ENCODE measurements around the gene GTF2H1.

Gene GTF2H1

DNA sequence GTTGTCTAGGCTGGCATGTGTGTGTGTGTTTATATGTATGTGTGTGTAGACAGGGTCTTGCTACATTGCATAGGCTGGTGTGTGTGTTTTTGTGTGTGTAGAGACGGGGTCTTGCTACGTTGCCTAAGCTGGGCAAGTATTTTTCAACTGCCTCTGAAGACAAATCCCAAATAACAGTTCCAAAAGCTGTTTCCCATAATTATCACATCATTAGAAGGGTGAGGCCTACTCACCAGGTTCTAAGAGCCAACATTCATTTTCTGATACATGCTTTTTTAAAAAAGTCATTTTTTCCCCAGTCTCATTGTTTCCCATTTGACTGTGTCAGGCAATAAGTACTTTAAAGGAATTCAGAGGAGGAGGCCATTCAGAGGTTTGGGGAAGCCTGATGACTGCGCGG lies 33.5 kb upstream of the GTF2H1 start:
- TF ChIP-seq, protein P1, sequence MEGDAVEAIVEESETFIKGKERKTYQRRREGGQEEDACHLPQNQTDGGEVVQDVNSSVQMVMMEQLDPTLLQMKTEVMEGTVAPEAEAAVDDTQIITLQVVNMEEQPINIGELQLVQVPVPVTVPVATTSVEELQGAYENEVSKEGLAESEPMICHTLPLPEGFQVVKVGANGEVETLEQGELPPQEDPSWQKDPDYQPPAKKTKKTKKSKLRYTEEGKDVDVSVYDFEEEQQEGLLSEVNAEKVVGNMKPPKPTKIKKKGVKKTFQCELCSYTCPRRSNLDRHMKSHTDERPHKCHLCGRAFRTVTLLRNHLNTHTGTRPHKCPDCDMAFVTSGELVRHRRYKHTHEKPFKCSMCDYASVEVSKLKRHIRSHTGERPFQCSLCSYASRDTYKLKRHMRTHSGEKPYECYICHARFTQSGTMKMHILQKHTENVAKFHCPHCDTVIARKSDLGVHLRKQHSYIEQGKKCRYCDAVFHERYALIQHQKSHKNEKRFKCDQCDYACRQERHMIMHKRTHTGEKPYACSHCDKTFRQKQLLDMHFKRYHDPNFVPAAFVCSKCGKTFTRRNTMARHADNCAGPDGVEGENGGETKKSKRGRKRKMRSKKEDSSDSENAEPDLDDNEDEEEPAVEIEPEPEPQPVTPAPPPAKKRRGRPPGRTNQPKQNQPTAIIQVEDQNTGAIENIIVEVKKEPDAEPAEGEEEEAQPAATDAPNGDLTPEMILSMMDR (IDR thresholded peaks at IDR 0.05; ENCODE audit: insufficient read depth, low read length, missing control alignments) = no peak
- ChIA-PET CTCF (no interaction called here), POLR2A (no interaction called here)
- H3K4me3 ChIP-seq (ENCODE audit: low read depth, low read length) = no peak overlapping the region
- DNase-seq (ENCODE audit: low read depth, low spot score) = no peak

DNA sequence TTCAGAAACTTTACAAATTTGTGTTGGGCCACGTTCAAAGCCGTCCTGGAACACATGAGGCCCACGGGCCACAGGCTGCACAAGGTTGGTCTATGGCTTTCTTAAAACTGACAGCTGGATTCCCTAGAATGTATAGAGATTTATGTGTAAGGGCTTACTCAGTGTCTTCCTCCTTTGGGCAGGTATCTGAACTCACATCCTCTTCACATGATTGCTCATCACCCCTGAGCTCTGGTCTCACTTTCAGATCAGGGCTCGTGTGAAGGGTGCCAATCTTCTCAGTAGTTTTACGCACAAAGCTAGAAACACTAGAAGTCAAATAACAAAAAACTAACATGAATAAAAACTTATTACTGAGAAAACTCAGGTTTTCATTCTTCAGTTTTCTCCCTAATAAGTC lies 27.5 kb upstream of the GTF2H1 start:
- DNase-seq (ENCODE audit: low read depth, low spot score) = no peak
- TF ChIP-seq, protein P1 (IDR thresholded peaks at IDR 0.05; ENCODE audit: insufficient read depth, low read length, missing control alignments) = no peak
- H3K4me3 ChIP-seq (ENCODE audit: low read depth, low read length) = no peak overlapping the region
- ChIA-PET CTCF (interaction anchor here (1.0 kb wide), 1 partner anchor 11 kb away, joined by 4 read pairs; no protein-coding TSS in a partner anchor), POLR2A (interaction anchor here (0.7 kb wide), 1 partner anchor 189 kb away, joined by 3 read pairs; the partner anchor contains the start of gene SAAL1)

DNA sequence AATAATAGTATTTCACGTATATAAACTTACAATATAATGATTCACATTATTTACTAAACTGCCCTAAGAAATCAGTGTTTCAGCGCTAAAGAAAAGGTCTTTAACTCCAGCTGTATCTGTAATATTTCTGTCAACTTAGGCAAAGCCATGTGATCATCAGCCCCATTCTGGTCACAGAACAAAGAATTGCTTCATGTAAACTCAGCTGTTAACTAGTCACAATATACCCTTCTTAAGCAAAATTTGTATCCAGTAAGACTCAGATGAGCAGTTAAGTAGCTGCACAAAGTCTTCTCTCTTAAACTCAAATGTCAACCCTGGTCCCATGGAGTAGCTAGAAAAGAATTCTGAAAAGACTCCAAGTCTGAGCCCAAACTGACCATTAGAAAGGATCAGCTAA lies 27.1 kb upstream of the GTF2H1 start:
- ChIA-PET CTCF (interaction anchor here (1.0 kb wide), 1 partner anchor 10 kb away, joined by 4 read pairs; no protein-coding TSS in a partner anchor), POLR2A (interaction anchor here (0.7 kb wide), 1 partner anchor 189 kb away, joined by 3 read pairs; the partner anchor contains the start of gene SAAL1)
- no peak for DNase-seq (ENCODE audit: low read depth, low spot score)
- H3K4me3 ChIP-seq (ENCODE audit: low read depth, low read length) = no peak overlapping the region
- TF ChIP-seq, protein P1 (IDR thresholded peaks at IDR 0.05; ENCODE audit: insufficient read depth, low read length, missing control alignments) = no peak

DNA sequence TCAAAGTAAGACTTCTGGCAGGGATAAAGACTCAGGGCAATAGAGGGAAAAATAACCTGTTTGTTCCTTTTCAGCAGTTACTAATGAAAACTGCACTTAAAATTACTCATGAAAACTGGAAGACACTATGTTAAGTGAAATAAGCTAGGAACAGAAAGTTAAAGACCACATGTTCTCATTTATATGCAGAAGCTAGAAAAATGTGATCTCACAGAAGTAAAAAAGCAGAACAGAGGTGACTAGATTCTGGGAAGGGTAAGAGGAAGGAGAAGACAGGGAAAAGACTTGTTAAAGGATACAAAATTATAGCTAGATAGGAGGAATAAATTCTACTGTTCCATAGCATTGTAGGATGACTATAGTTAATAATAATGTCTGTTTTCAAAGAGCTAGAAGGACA lies 22.6 kb upstream of the GTF2H1 start:
- TF ChIP-seq, protein P1 (IDR thresholded peaks at IDR 0.05; ENCODE audit: insufficient read depth, low read length, missing control alignments) = no peak
- CTCF ChIA-PET = no interaction called here
- no peak overlapping the region for H3K4me3 ChIP-seq (ENCODE audit: low read depth, low read length)
- POLR2A ChIA-PET = interaction anchor here (0.8 kb wide), 1 partner anchor 97 kb away, joined by 3 read pairs; no protein-coding TSS in a partner anchor
- DNase-seq (ENCODE audit: low read depth, low spot score) = no peak

DNA sequence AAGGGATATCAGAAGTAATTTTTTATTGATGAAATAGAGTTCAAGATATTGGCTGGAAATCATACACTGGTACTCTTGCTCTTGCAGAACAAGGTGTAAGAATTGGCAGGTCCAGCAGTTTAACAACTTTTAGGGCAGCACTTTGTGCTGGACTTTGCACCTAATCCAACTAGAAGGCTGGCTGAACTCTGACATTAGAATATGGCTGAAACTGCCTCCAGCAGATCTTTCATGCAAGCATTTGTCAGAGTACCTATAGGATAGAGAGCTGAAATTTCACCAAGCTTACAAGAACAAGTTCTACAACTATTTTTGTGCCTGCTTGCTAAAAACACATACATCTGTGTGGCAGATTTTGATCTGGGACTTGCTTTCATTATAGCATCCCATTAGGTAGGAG lies 17.6 kb upstream of the GTF2H1 start:
- H3K4me3 ChIP-seq (ENCODE audit: low read depth, low read length) = no peak overlapping the region
- ChIA-PET CTCF (interaction anchor here (1.5 kb wide), 1 partner anchor 9 kb away, joined by 4 read pairs; no protein-coding TSS in a partner anchor), POLR2A (interaction anchor here (0.9 kb wide), 1 partner anchor 91 kb away, joined by 3 read pairs; no protein-coding TSS in a partner anchor)
- TF ChIP-seq, protein P1 (IDR thresholded peaks at IDR 0.05; ENCODE audit: insufficient read depth, low read length, missing control alignments) = no peak
- DNase-seq (ENCODE audit: low read depth, low spot score) = no peak

DNA sequence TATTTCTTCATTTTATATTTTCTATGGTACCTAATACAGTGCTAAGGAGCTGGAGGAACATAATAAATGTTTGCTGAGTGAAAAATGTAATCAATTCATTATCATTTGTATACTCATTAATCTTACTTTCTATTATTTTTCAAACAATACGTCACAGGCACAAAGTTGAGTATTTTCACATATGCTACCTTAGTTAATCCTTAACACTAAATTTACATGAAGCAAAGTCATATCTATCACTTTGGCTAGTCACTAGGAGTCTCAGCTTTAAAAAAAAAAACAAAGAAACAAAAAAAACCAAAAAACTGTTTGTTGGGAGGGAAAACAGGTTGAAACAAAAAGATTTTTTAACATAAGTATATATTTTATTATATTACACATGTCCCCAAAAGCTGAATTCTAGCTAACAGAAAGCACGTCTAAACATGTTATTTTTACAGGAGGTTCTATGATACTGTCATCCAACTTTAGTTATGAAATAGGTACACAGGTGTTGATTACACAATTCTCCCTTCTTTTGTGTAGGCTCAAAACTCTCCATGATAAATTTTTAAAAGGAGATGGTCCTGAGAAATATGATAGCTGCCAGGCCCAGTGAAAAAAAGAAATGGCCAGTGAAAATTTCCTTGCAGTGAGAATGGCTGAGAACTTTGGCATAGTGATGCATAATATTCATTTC lies 14.8 kb upstream of the GTF2H1 start:
- CTCF ChIA-PET = interaction anchor here (1.6 kb wide), 1 partner anchor 64 kb away, joined by 7 read pairs; no protein-coding TSS in a partner anchor
- POLR2A ChIA-PET = interaction anchor here (0.9 kb wide), 1 partner anchor 87 kb away, joined by 3 read pairs; the partner anchor contains the start of gene LDHA
- TF ChIP-seq, protein P1 (IDR thresholded peaks at IDR 0.05; ENCODE audit: insufficient read depth, low read length, missing control alignments) = no peak
- no peak for DNase-seq (ENCODE audit: low read depth, low spot score)
- H3K4me3 ChIP-seq (ENCODE audit: low read depth, low read length) = no peak overlapping the region
